Measurements from ENCODE around the gene ADRA1B. TPM values are rescaled to one million over a fixed set of nuclear protein-coding genes. Genes with fewer than 3 reads are reported as not detected.

The ADRA1B gene
- total RNA-seq, 1 donor from 2014 or later = 0.57 TPM

DNA sequence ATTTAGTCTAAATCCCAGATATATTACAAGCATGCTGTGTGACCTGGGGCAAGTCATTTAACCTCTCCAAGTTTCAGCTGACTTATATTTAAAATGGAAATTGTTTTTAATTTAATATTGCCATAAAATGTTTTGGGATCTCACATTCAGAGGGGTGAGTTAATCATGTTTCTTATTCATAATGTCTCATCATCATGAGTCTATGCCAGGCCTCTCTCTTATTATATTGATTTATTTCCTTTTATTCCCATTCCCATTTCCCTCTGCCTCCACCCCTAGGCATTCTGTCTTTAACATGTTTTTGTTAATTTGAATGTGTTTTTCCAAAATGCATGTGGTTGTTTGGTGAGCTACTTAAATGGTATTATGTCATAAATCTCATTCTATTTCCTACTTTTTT lies 53.7 kb downstream of the ADRA1B start:
- TF ChIP-seq, protein P1, sequence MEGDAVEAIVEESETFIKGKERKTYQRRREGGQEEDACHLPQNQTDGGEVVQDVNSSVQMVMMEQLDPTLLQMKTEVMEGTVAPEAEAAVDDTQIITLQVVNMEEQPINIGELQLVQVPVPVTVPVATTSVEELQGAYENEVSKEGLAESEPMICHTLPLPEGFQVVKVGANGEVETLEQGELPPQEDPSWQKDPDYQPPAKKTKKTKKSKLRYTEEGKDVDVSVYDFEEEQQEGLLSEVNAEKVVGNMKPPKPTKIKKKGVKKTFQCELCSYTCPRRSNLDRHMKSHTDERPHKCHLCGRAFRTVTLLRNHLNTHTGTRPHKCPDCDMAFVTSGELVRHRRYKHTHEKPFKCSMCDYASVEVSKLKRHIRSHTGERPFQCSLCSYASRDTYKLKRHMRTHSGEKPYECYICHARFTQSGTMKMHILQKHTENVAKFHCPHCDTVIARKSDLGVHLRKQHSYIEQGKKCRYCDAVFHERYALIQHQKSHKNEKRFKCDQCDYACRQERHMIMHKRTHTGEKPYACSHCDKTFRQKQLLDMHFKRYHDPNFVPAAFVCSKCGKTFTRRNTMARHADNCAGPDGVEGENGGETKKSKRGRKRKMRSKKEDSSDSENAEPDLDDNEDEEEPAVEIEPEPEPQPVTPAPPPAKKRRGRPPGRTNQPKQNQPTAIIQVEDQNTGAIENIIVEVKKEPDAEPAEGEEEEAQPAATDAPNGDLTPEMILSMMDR (IDR thresholded peaks at IDR 0.05; ENCODE audit: unreplicated experiment) = no peak
- DNase-seq (ENCODE audit: low spot score, unreplicated experiment) = no peak
- Mint-ChIP-seq H3K27ac (no peak overlapping the region), H3K4me3 (ENCODE audit: low read depth) (no peak overlapping the region), H3K36me3 (ENCODE audit: insufficient read depth) (no peaks in the 10 kb centered on the region), H3K27me3 (peaks cover 79% of the 10 kb centered on the region), H3K9me3 (ENCODE audit: low read depth) (no peaks in the 10 kb centered on the region), H3K4me1 (ENCODE audit: low read depth) (no peaks in the 10 kb centered on the region)

DNA sequence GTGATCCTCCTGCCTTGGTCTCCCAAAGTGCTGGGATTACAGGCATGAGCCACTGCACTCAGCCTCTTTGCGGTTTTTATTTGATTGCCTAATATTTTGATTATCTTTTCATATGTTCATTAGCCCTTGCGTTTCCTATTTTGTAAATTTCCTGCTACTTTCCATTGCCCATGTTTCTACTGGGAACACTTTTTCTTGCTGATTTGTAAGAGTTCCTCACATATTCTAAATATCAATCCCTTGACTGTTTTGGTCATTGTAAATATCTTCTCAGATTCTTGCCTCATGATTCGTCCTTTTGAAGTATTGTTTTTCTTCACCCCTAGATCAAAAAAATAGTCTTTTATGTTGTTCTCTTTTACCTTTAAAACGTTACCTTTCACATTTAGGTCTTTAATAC lies 54.8 kb downstream of the ADRA1B start:
- H3K9me3 Mint-ChIP-seq (ENCODE audit: low read depth) = no peaks in the 10 kb centered on the region
- no peaks in the 10 kb centered on the region for H3K36me3 Mint-ChIP-seq (ENCODE audit: insufficient read depth)
- peaks cover 79% of the 10 kb centered on the region for H3K27me3 Mint-ChIP-seq
- TF ChIP-seq, protein P1 (IDR thresholded peaks at IDR 0.05; ENCODE audit: unreplicated experiment) = no peak
- no peak for DNase-seq (ENCODE audit: low spot score, unreplicated experiment)
- no peaks in the 10 kb centered on the region for H3K4me1 Mint-ChIP-seq (ENCODE audit: low read depth)
- no peak overlapping the region for H3K4me3 Mint-ChIP-seq (ENCODE audit: low read depth)
- no peak overlapping the region for H3K27ac Mint-ChIP-seq

DNA sequence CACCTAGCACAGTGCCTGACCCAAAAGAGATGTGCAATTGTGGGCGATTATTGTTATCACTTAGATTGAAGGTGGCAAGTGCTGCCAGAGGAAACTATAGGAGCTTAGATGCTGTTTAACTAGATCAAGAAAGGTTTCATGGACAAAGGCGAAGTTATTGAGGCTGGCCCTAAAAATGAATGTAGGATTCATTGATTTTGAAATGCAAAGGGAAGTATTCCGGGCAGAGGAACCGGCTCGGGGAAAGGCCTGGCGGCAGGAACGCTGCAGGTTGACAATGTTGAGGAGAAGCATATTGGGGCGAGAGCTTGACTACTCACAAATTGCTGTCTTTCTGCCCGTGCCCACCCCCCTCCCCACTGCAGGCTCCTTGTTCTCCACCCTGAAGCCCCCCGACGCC lies 55.2 kb downstream of the ADRA1B start:
- Mint-ChIP-seq H3K4me3 (ENCODE audit: low read depth) (peak overlapping the region; percentile 17), H3K9me3 (ENCODE audit: low read depth) (no peaks in the 10 kb centered on the region), H3K36me3 (ENCODE audit: insufficient read depth) (no peaks in the 10 kb centered on the region), H3K4me1 (ENCODE audit: low read depth) (no peaks in the 10 kb centered on the region), H3K27me3 (peaks cover 80% of the 10 kb centered on the region), H3K27ac (no peak overlapping the region)
- DNase-seq (ENCODE audit: low spot score, unreplicated experiment) = no peak
- TF ChIP-seq, protein P1 (IDR thresholded peaks at IDR 0.05; ENCODE audit: unreplicated experiment) = no peak

DNA sequence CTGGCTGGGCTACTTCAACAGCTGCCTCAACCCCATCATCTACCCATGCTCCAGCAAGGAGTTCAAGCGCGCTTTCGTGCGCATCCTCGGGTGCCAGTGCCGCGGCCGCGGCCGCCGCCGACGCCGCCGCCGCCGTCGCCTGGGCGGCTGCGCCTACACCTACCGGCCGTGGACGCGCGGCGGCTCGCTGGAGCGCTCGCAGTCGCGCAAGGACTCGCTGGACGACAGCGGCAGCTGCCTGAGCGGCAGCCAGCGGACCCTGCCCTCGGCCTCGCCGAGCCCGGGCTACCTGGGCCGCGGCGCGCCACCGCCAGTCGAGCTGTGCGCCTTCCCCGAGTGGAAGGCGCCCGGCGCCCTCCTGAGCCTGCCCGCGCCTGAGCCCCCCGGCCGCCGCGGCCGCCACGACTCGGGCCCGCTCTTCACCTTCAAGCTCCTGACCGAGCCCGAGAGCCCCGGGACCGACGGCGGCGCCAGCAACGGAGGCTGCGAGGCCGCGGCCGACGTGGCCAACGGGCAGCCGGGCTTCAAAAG lies 55.7 kb downstream of the ADRA1B start:
- peak; percentile 50 for DNase-seq (ENCODE audit: low spot score, unreplicated experiment)
- H3K4me1 Mint-ChIP-seq (ENCODE audit: low read depth) = no peaks in the 10 kb centered on the region
- TF ChIP-seq, protein P1 (IDR thresholded peaks at IDR 0.05; ENCODE audit: unreplicated experiment) = no peak
- H3K27me3 Mint-ChIP-seq = peaks cover 80% of the 10 kb centered on the region
- no peak overlapping the region for H3K4me3 Mint-ChIP-seq (ENCODE audit: low read depth)
- H3K27ac Mint-ChIP-seq = no peak overlapping the region
- H3K9me3 Mint-ChIP-seq (ENCODE audit: low read depth) = no peaks in the 10 kb centered on the region
- no peaks in the 10 kb centered on the region for H3K36me3 Mint-ChIP-seq (ENCODE audit: insufficient read depth)

DNA sequence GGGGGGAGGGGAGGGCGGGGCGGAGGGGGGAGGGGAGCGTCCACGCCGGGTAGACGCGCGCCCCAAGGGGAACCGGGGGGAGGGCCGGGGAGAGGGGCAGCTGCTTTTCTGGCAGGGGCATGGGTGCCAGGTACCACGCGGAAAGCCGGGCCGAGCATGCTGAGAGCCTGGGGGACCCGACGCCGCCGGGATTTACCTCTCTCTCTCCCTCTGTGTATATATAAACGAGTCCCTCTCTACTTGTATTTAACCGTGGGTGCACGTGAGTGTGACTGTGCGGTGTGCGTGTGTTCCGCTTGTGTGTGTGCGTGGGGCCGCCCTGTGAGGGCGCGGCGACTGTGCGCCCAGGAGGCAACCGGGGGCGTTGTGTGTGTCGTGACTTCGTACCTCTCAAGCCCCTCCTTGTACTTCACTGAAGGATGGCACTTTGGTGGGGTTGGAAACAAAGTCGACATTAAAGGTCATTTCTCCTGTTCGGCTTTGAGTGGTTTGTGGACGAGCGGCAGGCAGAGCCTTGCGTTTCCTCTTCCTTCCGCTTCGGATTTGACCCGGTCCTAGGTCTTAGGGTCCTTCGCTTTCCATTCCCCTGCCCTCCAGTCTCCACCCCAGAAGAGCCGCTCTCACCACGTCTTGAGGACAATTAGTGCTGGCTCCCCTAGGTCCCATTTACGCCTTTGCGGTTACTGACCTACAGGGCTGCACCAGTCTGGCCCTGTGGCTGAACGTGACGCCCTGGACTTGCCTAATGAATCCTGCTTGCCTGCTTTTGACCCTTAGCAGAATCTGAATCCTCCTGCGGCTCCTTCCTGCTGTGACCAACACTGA lies 56.5 kb downstream of the ADRA1B start:
- Mint-ChIP-seq H3K27me3 (peaks cover 82% of the 10 kb centered on the region), H3K4me1 (ENCODE audit: low read depth) (no peaks in the 10 kb centered on the region), H3K4me3 (ENCODE audit: low read depth) (peak overlapping the region; percentile 67), H3K27ac (no peak overlapping the region), H3K9me3 (ENCODE audit: low read depth) (no peaks in the 10 kb centered on the region), H3K36me3 (ENCODE audit: insufficient read depth) (no peaks in the 10 kb centered on the region)
- TF ChIP-seq, protein P1 (IDR thresholded peaks at IDR 0.05; ENCODE audit: unreplicated experiment) = no peak
- DNase-seq (ENCODE audit: low spot score, unreplicated experiment) = no peak

All from progenitor cell of endocrine pancreas (in vitro differentiated cells).